Activated T-cell treated with anti-CD3 and anti-CD28 coated beads for 48 hours (primary cell): ENCODE measurements around the gene TYR.
"Not testable (repeated sequence)": the region's sequence is repeated elsewhere in the genome, so short reads cannot be mapped to it uniquely, and the experiment has no call there.

Experiments
- DNase-seq: peaks from one replicate; pipeline ENCODE4 v3.0.0-alpha.2; 2020; ENCODE audit warnings: low read depth

Gene TYR

GRCh38 chr11:89272540-89273088, 94.9 kb downstream of the TYR start:
- not testable (repeated sequence) for DNase-seq

GRCh38 chr11:89273220-89273619, 95.5 kb downstream of the TYR start:
- not testable (repeated sequence) for DNase-seq

GRCh38 chr11:89275966-89276365, 98.3 kb downstream of the TYR start:
- DNase-seq, result no peak

GRCh38 chr11:89279176-89279575, 101.5 kb downstream of the TYR start:
- no peak for DNase-seq

GRCh38 chr11:89281032-89281677, 103.5 kb downstream of the TYR start:
- not testable (repeated sequence) for DNase-seq

GRCh38 chr11:89286601-89287000, 108.9 kb downstream of the TYR start:
- DNase-seq, result not testable (repeated sequence)

GRCh38 chr11:89288004-89288403, 110.3 kb downstream of the TYR start:
- DNase-seq, result not testable (repeated sequence)

GRCh38 chr11:89293965-89294679, 116.4 kb downstream of the TYR start:
- DNase-seq, result no peak

GRCh38 chr11:89295023-89295422, 117.3 kb downstream of the TYR start:
- DNase-seq, result not testable (repeated sequence)

GRCh38 chr11:89303029-89303428, 125.4 kb downstream of the TYR start:
- not testable (repeated sequence) for DNase-seq

GRCh38 chr11:89308272-89308671, 130.6 kb downstream of the TYR start:
- not testable (repeated sequence) for DNase-seq

- DNase-seq, result not testable (repeated sequence)
These were observed 131.8 kb downstream of the TYR start for GRCh38 chr11:89309321-89309985.

- DNase-seq, result not testable (repeated sequence)
These were observed 132.9 kb downstream of the TYR start for GRCh38 chr11:89310607-89311006.

- no peak for DNase-seq
These were observed 143.7 kb downstream of the TYR start for GRCh38 chr11:89321401-89321800.

GRCh38 chr11:89327885-89328284, 150.2 kb downstream of the TYR start:
- no peak for DNase-seq

- not testable (repeated sequence) for DNase-seq
These were observed 154.3 kb downstream of the TYR start for GRCh38 chr11:89331940-89332339.

GRCh38 chr11:89333704-89334103, 156.0 kb downstream of the TYR start:
- not testable (repeated sequence) for DNase-seq

- not testable (repeated sequence) for DNase-seq
These were observed 159.5 kb downstream of the TYR start for GRCh38 chr11:89337100-89337650.

GRCh38 chr11:89338073-89338472, 160.4 kb downstream of the TYR start:
- DNase-seq, result not testable (repeated sequence)

GRCh38 chr11:89340450-89340849, 162.8 kb downstream of the TYR start:
- DNase-seq, result not testable (repeated sequence)

GRCh38 chr11:89342880-89343572, 165.4 kb downstream of the TYR start:
- DNase-seq, result not testable (repeated sequence)
